Measurements from ENCODE around the gene KIR2DL4. TPM values are rescaled to one million over a fixed set of nuclear protein-coding genes. Genes with fewer than 3 reads are reported as not detected.
"Not testable (repeated sequence)": the region's sequence is repeated elsewhere in the genome, so short reads cannot be mapped to it uniquely, and the experiment has no call there.

Gene KIR2DL4
- total and polyA plus RNA-seq, 2 experiments from 2014 or later = not detected

- no peak for TF ChIP-seq CTCF (IDR thresholded peaks at IDR 0.05; ENCODE audit: low read depth, low read length)
- DNase-seq (ENCODE audit: low read depth in 1 of 2, low spot score in 1 of 2) = no peak
- H3K4me1 ChIP-seq (ENCODE audit: low read depth) = no peaks in the 10 kb centered on the region
- no peaks in the 10 kb centered on the region for H3K27me3 ChIP-seq
- no peaks in the 10 kb centered on the region for H3K9me3 ChIP-seq (ENCODE audit: low read depth)
- no peaks in the 10 kb centered on the region for H3K36me3 ChIP-seq
- H3K4me3 ChIP-seq = no peak overlapping the region
- no peak overlapping the region for H3K27ac ChIP-seq
These were observed 47.5 kb downstream of the KIR2DL4 start for GRCh38 chr19:54850930-54851329.

GRCh38 chr19:54851353-54851752 is 47.9 kb downstream of the KIR2DL4 start:
- no peak for DNase-seq (ENCODE audit: low read depth in 1 of 2, low spot score in 1 of 2)
- no peaks in the 10 kb centered on the region for H3K36me3 ChIP-seq
- no peaks in the 10 kb centered on the region for H3K4me1 ChIP-seq (ENCODE audit: low read depth)
- no peak overlapping the region for H3K27ac ChIP-seq
- H3K4me3 ChIP-seq = no peak overlapping the region
- H3K9me3 ChIP-seq (ENCODE audit: low read depth) = no peaks in the 10 kb centered on the region
- H3K27me3 ChIP-seq = no peaks in the 10 kb centered on the region
- TF ChIP-seq CTCF (IDR thresholded peaks at IDR 0.05; ENCODE audit: low read depth, low read length) = no peak

GRCh38 chr19:54855241-54855640 is 51.8 kb downstream of the KIR2DL4 start:
- not testable (repeated sequence) for H3K4me3 ChIP-seq; DNase-seq (ENCODE audit: low read depth in 1 of 2, low spot score in 1 of 2); H3K27ac ChIP-seq; H3K4me1 ChIP-seq (ENCODE audit: low read depth); H3K27me3 ChIP-seq; H3K36me3 ChIP-seq; H3K9me3 ChIP-seq (ENCODE audit: low read depth)

GRCh38 chr19:54858476-54858875 is 55.1 kb downstream of the KIR2DL4 start:
- not testable (repeated sequence) for H3K4me3 ChIP-seq; H3K4me1 ChIP-seq (ENCODE audit: low read depth); H3K27ac ChIP-seq; H3K27me3 ChIP-seq; H3K36me3 ChIP-seq; H3K9me3 ChIP-seq (ENCODE audit: low read depth); DNase-seq (ENCODE audit: low read depth in 1 of 2, low spot score in 1 of 2)

- not testable (repeated sequence) for H3K4me3 ChIP-seq; H3K4me1 ChIP-seq (ENCODE audit: low read depth); H3K9me3 ChIP-seq (ENCODE audit: low read depth); H3K27ac ChIP-seq; H3K27me3 ChIP-seq; H3K36me3 ChIP-seq; DNase-seq (ENCODE audit: low read depth in 1 of 2, low spot score in 1 of 2)
These were observed 56.0 kb downstream of the KIR2DL4 start for GRCh38 chr19:54859421-54859820.

GRCh38 chr19:54863459-54863858 is 60.0 kb downstream of the KIR2DL4 start:
- not testable (repeated sequence) for H3K9me3 ChIP-seq (ENCODE audit: low read depth); H3K36me3 ChIP-seq; H3K4me1 ChIP-seq (ENCODE audit: low read depth); H3K27ac ChIP-seq; H3K27me3 ChIP-seq; H3K4me3 ChIP-seq; DNase-seq (ENCODE audit: low read depth in 1 of 2, low spot score in 1 of 2)

Other genes starting within 250 kb of the KIR2DL4 start
- not detected in 2 replicates for gene LILRA2, start 229.8 kb upstream of the KIR2DL4 start, total RNA-seq
- not detected in 2 replicates for gene LILRA2, start 229.8 kb upstream of the KIR2DL4 start, polyA plus RNA-seq
- not detected in 2 replicates for gene LILRA1, start 210.0 kb upstream of the KIR2DL4 start, total RNA-seq
- gene LILRA1, start 210.0 kb upstream of the KIR2DL4 start, polyA plus RNA-seq = not detected in 2 replicates
- gene LILRB1, start 173.1 kb upstream of the KIR2DL4 start, total RNA-seq = not detected in 2 replicates
- gene LILRB1, start 173.1 kb upstream of the KIR2DL4 start, polyA plus RNA-seq = not detected in 2 replicates
- gene LILRB4, start 140.6 kb upstream of the KIR2DL4 start, total RNA-seq = not detected in 2 replicates
- gene LILRB4, start 140.6 kb upstream of the KIR2DL4 start, polyA plus RNA-seq = not detected in 2 replicates
- not detected in 2 replicates for gene KIR3DL3, start 79.2 kb upstream of the KIR2DL4 start, total RNA-seq
- not detected in 2 replicates for gene KIR3DL3, start 79.2 kb upstream of the KIR2DL4 start, polyA plus RNA-seq
- gene KIR2DL3, start 65.1 kb upstream of the KIR2DL4 start, total RNA-seq = not detected in 2 replicates
- not detected in 2 replicates for gene KIR2DL3, start 65.1 kb upstream of the KIR2DL4 start, polyA plus RNA-seq
- not detected in 2 replicates for gene KIR2DL1, start 33.8 kb upstream of the KIR2DL4 start, total RNA-seq
- not detected in 2 replicates for gene KIR2DL1, start 33.8 kb upstream of the KIR2DL4 start, polyA plus RNA-seq
- gene KIR3DL1, start 12.9 kb downstream of the KIR2DL4 start, total RNA-seq = not detected in 2 replicates
- gene KIR3DL1, start 12.9 kb downstream of the KIR2DL4 start, polyA plus RNA-seq = not detected in 2 replicates
- gene KIR2DS4, start 29.1 kb downstream of the KIR2DL4 start, total RNA-seq = not detected in 2 replicates
- gene KIR2DS4, start 29.1 kb downstream of the KIR2DL4 start, polyA plus RNA-seq = not detected in 2 replicates
- gene KIR3DL2, start 46.8 kb downstream of the KIR2DL4 start, total RNA-seq = not detected in 2 replicates
- gene KIR3DL2, start 46.8 kb downstream of the KIR2DL4 start, polyA plus RNA-seq = not detected in 2 replicates
- not detected in 2 replicates for gene FCAR, start 70.6 kb downstream of the KIR2DL4 start, total RNA-seq
- not detected in 2 replicates for gene FCAR, start 70.6 kb downstream of the KIR2DL4 start, polyA plus RNA-seq
- gene NCR1, start 102.5 kb downstream of the KIR2DL4 start, total RNA-seq = not detected in 2 replicates
- gene NCR1, start 102.5 kb downstream of the KIR2DL4 start, polyA plus RNA-seq = not detected in 2 replicates
- 1.4 and 1.8 TPM in 2 replicates for gene NLRP7, start 143.9 kb downstream of the KIR2DL4 start, total RNA-seq
- gene NLRP7, start 143.9 kb downstream of the KIR2DL4 start, polyA plus RNA-seq = 0.49 and 0.73 TPM in 2 replicates
- 22.0 and 28.3 TPM in 2 replicates for gene NLRP2, start 162.8 kb downstream of the KIR2DL4 start, total RNA-seq
- 16.8 and 22.9 TPM in 2 replicates for gene NLRP2, start 162.8 kb downstream of the KIR2DL4 start, polyA plus RNA-seq
- gene GP6, start 234.7 kb downstream of the KIR2DL4 start, total RNA-seq = 0.42 and 1.7 TPM in 2 replicates
- 0.24 TPM in 1 of 2 replicates, not detected in the other for gene GP6, start 234.7 kb downstream of the KIR2DL4 start, polyA plus RNA-seq